ENCODE results near the gene SIGLEC11. TPM values are rescaled to one million over a fixed set of nuclear protein-coding genes. Genes with fewer than 3 reads are reported as not detected.
"Not testable (repeated sequence)": the region's sequence is repeated elsewhere in the genome, so short reads cannot be mapped to it uniquely, and the experiment has no call there.

The SIGLEC11 gene
- total RNA-seq, 1 experiment from 2014 or later: not detected

- DNase-seq (ENCODE audit: low spot score): no peak
Observed at GRCh38 chr19:49952479-49952836, 8.5 kb downstream of the SIGLEC11 start.

GRCh38 chr19:49951806-49952478 is 9.0 kb downstream of the SIGLEC11 start:
- no peak for DNase-seq (ENCODE audit: low spot score)

DNA sequence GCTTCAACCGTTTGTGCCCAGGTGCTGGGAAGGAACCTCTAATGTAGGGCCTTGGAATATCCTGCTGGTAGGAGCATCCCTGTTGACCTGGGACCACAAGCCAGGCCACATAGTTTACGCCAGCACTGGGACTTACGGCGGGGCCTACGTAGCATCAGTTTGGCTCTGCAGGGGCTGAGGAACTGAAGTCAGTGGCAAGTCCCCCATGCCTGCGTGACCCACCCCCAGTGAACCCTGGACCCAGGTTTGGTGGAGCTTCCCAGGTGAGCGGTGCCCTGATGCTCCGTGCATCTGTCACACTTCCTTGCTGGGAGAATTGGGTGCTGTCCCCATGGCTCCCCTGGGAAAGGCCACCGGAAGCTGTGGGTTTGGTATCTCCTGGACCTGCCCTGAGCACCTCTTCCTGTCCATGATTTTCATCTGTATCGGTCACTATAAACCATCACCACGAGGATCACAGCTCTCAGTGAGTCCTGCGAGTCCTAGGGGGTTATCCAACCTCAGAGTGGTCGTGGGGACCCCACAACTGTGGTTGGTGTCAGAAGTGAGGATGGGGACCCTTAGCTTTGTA is 9.9 kb downstream of the SIGLEC11 start:
- no peak for DNase-seq (ENCODE audit: low spot score)

- DNase-seq (ENCODE audit: low spot score): no peak
Observed at GRCh38 chr19:49950590-49950948, 10.4 kb downstream of the SIGLEC11 start.

- DNase-seq (ENCODE audit: low spot score): no peak
Observed at GRCh38 chr19:49949742-49950589, 11.0 kb downstream of the SIGLEC11 start.

- no peak for DNase-seq (ENCODE audit: low spot score)
Observed at GRCh38 chr19:49946415-49946814, 14.6 kb downstream of the SIGLEC11 start.

- not testable (repeated sequence) for DNase-seq (ENCODE audit: low spot score)
Observed at GRCh38 chr19:49944567-49944966, 16.4 kb downstream of the SIGLEC11 start.

GRCh38 chr19:49940482-49940791 is 20.5 kb downstream of the SIGLEC11 start:
- no peak for DNase-seq (ENCODE audit: low spot score)

DNA sequence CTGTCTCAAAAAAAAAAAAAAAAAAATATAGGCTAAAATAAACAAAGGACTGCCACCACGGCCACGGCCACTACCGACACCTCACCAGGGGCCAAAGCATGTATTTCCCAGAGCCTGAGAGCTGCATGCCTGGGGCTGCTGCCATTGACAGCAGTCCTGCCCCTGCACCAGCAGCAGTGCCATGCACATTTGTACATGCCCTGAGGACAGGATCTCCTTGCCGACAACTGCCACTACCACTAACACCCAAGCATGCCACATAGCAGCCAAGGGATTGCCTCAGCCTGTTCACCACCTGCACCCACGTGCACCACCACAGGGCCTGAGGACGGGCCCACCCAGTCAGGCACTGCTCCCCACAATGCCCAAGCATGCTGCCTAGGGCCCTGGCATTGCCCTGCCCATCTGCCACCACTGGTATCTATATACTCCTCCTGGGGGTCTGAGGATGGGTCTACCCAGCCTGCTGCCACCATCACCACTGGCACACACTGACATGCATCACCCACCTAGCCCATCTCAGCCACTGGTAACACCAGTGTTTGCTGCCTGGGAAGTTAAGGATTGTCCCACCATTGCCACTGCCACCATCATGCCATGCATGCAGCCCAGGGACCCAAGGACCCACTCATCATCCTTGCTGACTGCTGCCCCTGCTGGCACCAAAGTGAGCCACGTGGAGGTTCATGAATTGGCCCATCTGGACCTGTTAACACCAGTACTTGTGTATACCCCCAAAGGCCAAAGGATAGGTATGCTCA is 21.1 kb downstream of the SIGLEC11 start:
- no peak for DNase-seq (ENCODE audit: low spot score)

DNA sequence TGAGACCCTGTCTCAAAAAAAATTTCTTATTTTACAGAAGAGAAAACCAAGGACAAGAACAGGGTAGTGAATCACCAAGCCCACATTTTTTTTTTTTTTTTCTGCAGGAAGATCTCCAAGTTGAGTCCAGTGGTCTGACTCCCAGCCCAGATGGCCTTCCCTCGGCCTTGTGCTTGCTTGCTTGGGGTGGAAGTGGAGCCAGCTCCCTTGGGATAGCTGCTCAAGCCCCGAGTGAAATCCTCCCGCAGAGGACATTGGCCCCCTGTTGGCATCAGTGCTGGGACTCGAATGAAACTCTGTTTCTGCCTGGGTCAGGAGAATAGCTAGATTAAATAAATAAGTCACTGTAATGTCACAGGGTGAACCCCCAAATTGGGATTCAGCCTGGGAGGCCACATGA is 22.3 kb downstream of the SIGLEC11 start:
- no peak for DNase-seq (ENCODE audit: low spot score)

GRCh38 chr19:49937750-49938381 is 23.1 kb downstream of the SIGLEC11 start:
- peak; percentile 73 for DNase-seq (ENCODE audit: low spot score)

DNA sequence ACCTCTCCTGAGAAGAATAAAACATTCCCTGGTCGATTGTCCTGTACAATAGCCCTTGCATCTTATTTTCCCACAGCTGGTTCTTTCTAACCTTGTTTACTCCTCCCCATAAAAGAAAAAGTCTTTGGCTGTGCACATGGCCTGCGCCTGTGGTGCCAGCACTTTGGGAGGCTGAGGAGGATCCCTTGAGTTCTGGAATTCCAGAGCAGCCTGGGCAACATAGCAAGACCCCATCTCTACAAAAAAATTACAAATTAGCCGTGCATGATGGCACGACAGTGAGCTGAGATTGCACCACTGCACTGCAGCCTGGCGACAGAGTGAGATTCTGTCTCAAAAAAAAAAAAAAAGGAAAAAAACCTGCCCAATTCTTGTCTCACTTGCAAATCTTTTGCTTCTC is 24.4 kb downstream of the SIGLEC11 start:
- DNase-seq (ENCODE audit: low spot score): no peak

- DNase-seq (ENCODE audit: low spot score): no peak
Observed at GRCh38 chr19:49933643-49934042, 27.3 kb downstream of the SIGLEC11 start.

DNA sequence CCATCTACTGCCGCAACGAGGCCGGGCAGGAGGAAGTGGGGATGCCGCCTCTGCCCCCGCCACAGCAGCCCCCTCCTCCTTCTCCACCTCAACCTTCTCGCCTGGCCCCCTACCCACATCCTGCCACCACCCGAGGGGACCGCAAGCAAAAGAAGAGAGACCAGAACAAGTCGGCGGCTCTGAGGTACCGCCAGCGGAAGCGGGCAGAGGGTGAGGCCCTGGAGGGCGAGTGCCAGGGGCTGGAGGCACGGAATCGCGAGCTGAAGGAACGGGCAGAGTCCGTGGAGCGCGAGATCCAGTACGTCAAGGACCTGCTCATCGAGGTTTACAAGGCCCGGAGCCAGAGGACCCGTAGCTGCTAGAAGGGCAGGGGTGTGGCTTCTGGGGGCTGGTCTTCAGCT is 28.2 kb downstream of the SIGLEC11 start:
- no peak for DNase-seq (ENCODE audit: low spot score)

GRCh38 chr19:49932041-49932451 is 28.9 kb downstream of the SIGLEC11 start:
- DNase-seq (ENCODE audit: low spot score): no peak

GRCh38 chr19:49931293-49932040 is 29.5 kb downstream of the SIGLEC11 start:
- no peak for DNase-seq (ENCODE audit: low spot score)

GRCh38 chr19:49930483-49931011 is 30.4 kb downstream of the SIGLEC11 start:
- peak; percentile 77 for DNase-seq (ENCODE audit: low spot score)

GRCh38 chr19:49929611-49930482 is 31.1 kb downstream of the SIGLEC11 start:
- DNase-seq (ENCODE audit: low spot score): peak; percentile 96

DNA sequence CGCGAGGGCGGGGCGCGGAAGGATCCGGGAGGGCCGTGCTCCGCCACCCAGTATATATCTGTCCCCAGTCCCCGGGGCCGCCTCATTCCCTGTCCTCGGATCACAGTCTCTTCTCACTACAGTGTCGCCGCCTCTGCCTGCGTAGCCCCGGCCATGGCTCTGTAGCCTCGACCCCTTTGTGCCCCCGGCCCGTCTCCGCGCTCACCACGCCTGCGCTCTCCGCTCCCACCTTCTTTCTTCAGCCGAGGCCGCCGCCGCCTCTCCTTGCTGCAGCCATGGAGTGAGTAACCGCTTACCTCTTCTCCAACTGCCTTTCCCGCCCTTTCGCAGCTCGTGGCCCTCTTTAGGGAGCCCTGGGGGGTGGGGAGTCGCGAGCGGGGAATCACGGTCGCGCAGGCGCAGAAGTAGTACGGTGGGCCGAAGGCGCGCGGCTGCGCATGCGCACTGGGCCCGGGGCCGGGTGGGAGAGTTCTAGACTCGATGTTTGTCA is 31.8 kb downstream of the SIGLEC11 start, which contains the start of the genes ATF5 and NUP62:
Gene ATF5 (plus strand): TSS at position 85 of the 490 bp plus-strand sequence. CDS start 1,646 bp downstream, outside the sequence.
Gene NUP62 (minus strand): TSS at position 384 of the 490 bp plus-strand sequence. CDS start 19,697 bp downstream, outside the sequence.
- DNase-seq (ENCODE audit: low spot score): peak; percentile 93
